Activated CD4-positive, alpha-beta T cell treated with anti-CD3 and anti-CD28 coated beads, Interleukin-2, amount 50 U/mL, for 1 hour (primary cell): ENCODE results near the gene TRNAU1AP.
A peak's percentile ranks its signal among the peaks of the same experiment; 100 is the strongest.
"Not testable (repeated sequence)": the region's sequence is repeated elsewhere in the genome, so short reads cannot be mapped to it uniquely, and the experiment has no call there.

Experiments used
- DNase-seq: peaks from one replicate; pipeline ENCODE4 v3.0.0-alpha.2; 2020

The TRNAU1AP gene

DNA sequence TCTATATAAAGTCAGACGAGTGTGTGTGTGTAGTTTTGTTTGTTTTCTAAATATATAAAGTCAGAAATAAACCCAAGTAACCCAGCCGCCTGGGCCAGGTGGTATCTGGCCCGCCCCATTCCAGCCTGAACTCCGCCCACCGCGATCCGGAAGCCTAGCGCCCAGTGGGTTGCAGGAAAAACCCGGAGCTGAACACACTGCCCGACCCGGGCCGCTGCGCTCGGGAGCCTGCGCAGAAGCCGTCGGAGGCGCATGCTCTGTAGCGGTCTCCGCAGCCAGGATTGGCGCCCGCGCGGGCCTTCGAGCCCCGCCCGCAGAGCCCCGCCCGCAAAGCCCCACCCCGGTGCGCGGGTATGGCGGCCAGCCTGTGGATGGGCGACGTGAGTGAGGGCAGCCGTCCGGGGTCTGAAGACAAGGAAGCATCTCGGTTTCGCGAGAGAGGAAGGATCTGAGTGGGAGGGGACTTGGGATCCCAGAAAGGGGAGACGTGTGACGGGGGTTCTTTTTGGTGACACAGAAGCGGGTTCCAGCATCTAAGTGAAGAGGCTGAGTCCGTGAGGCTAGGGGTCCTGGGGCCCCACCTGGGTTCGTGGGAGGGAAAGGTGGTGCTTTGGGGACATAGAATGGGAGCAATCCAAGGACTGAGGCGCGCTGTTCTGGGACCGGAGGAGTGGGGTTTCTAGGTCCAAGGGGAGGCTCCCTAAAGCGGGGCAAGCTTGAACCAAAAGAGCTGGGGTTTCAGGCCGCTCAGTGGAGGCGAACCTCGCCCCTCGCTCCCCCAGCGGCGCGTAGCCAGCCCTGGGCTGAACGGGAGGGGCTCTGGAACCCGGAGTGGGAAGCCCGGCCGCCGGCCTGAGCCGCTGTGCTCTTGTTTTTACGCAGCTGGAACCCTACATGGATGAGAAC is at the start of gene TRNAU1AP:
Gene TRNAU1AP (plus strand): TSS at position 328 of the 906 bp plus-strand sequence. CDS start 26 bp downstream, at position 354.
- peak; percentile 97 for DNase-seq

DNA sequence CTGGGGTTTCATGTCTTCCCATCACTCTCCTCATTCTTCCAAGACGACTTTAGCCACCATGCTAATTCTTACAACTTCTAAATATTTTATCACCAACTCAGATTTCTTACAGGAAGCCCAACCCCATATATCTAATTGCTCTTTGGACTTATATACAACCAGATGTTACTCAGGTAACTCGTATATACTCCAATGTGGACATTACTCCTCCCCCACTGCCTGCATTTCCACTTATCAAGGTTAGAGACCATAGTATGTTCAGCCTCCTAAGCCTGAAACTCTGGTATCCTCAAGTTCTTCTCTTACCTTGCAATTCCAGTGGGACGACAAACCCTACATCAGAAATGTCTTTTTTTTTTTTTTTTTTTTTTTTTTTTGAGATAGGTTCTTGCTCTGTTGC is 49.8 kb upstream of the TRNAU1AP start:
- DNase-seq: no peak

DNA sequence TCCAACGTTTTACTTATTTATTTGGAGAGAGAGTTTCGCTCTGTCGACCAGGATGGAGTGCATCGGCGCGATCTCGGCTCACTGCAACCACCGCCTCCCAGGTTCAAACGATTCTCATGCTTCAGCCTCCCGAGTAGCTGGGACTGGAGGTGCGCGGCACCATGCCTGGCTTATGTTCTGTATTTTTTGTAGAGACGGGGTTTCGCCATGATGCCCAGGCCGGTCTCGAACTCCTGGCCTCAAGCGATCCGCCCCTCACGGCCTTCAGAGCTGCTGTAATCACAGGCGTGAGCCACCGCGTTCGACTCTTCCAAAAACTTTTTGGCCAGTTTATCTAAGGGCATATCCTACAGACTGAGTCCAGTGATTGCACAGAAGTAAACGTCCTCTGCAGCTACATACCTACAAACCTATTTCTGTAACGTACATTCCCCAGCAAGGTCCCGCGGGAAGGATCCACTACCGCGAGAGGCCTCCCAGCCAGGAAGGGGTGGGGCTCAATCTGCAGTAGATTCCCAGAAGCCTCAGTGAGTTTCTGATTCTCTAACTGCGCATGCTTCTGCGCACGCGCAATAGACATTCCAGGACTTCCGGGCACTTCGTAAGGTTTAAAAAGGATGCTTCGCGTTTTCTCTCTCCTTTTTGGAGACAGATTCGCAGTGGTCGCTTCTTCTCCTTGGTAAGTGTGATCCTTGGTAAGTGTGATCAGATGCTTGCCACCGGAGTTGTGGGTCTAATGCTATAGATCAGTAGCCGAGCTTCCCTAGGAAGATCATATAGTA is 47.3 kb upstream of the TRNAU1AP start, which contains the start of gene RCC1:
Gene RCC1 (plus strand): TSS at position 638 of the 782 bp plus-strand sequence. CDS start 23,824 bp downstream, outside the sequence.
- DNase-seq: peak; percentile 92

DNA sequence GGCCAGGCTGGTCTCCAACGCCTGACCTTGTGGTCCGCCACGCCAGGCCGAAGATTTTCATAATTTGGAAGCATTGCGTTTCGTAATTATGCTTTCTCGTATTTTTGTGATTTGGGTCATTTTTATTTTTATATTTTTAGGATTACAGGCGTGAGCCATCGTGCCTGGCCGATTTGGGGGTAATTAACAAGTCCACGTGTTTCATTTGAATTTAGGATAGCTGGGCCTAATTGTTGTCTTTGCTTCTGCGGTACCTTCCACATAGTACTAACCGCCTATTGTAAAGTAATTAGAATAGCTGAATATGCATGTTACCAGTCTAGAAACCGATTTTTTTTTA is 46.0 kb upstream of the TRNAU1AP start:
- DNase-seq: no peak

DNA sequence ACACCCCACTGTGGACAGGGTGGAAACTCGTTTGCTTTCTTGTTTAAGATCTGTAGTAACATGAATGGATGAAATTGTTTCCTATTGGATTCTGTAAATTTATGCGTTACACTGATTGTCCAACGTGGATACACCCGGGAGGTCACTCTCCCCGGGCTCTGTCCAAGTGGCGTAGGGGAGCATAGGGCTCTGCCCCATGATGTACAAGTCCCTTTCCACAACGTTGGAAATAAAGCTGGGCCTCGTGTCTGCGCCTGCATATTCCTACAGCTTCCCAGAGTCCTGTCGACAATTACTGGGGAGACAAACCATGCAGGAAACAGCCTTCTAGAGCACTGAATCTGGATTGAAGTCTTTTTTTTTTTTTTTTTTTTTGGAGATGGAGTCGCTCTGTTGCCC is 45.6 kb upstream of the TRNAU1AP start:
- no peak for DNase-seq

DNA sequence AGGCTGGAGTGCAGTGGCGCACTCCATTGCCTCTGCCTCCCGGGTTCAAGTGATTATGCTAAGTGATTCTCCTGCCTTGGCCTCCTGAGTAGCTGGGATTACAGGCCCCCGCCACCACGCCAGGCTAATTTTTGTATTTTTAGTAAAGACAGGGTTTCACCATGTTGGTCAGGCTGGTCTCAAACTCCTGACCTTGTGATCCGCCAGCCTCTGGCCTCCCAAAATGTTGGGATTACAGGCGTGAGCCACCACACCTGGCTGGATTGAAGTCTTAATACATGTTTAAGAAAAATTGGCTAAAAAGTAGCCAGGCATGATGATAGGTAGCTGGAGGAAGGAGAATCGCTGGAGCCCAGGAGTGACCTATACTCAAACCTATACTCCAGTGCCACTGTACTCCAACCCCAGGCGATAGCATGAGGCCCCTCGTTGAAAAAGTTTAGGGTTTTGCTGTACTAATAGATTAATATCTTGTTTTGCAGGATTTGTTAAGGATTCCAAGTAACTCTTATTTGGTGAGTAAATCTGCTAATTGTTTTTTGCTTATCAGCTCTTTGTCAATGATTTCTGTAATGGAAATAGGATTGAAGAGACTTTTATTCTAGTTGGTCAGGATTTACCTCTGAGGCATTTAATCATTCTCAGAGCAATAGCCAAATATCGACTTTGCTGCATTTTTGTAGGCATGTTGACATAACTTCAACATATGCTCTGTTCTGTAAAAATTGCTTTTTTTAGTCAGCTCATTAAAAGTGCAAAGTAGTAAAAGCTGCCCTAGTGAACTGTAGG is 45.0 kb upstream of the TRNAU1AP start:
- DNase-seq: no peak

DNA sequence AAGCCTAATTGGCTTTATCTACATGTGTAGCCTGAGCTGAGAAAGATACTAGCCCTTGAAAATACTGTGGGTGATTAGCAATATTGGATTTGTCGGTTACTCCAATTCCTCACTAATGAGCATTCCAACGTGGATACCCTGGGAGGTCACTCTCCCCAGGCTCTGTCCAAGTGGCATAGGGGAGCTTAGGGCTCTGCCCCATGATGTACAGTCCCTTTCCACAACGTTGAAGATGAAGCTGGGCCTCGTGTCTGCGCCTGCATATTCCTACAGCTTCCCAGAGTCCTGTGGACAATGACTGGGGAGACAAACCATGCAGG is 44.5 kb upstream of the TRNAU1AP start:
- no peak for DNase-seq

DNA sequence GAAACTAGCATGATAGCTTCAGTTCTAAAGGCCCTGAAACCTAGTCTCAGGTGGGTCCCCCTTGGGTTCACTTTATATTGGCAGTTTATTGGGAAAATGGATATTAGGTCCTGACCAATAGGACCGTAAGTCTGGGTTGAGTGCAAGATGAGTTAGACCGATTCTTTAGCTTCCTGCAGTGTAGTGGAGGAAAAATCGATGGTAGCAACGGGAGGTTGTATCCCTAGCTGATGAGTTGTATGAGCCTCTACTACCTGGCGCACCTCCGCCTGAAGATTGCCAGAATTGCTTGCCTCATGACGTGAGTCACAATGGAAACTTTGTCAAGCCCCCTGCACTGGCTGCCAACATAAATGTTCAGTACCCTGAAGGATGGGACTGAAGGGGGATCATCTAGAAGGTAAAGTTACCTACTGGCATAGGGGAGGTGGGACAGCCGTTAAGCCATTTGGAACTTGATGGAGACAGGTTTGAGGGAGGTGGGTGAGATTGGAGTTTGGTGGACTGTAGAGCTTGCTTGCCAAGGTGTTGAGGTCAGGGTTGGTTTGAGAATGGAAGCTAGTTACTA is 43.1 kb upstream of the TRNAU1AP start:
- DNase-seq: peak; percentile 30

DNA sequence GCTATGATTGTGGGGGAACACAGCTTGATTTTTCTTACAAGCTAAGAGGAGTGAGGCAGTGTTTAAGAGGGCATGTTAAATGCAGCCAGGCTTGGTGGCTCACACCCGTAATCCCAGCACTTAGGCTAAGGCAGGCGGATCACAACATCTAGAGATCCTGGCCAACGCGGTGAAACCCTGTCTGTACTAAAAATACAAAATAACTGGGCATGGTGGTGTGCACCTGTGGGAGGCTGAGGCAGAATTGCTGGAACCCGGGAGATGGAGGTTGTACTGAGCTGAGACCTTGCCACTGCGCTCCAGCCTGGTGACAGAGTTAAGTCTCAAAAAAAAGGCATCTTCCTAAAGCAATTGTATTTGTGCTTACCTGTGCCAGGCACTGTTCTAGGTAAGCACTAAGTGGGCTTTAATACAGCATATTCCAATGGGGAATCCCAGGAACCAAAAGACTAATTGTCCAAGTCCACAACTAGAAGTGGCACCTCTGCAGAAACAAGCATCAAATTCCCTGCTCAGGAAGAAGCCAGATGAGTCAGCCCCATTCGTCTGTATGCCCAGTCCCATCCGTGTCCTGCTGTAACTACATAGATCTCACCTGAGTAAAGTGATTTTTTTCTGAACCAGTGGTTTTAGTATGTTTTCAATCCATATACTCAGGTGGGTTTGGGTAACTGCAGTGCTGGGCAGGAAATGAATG is 42.5 kb upstream of the TRNAU1AP start:
- DNase-seq: no peak

DNA sequence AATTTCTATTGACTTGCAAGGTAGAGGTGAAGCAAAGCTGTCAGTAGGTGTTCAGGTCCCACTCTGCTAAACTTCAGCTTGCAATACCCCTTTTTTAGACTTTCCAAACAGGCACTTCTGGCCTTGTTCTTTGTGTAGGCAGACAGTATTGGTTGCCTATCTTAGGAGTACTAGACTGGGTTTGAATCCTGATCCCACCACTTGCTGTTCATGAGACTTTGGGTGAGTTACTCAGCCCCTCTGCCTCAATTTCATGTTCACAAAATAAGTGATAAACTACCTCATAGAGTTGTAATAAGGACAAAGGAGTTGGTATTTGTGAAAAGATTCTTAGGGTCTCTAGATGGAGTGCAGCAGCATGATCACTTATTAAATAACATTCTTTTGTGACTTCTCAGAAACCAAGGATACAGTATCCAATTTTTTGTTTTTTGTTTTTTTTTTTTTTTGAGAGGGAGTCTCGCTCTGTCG is 41.9 kb upstream of the TRNAU1AP start:
- no peak for DNase-seq

DNA sequence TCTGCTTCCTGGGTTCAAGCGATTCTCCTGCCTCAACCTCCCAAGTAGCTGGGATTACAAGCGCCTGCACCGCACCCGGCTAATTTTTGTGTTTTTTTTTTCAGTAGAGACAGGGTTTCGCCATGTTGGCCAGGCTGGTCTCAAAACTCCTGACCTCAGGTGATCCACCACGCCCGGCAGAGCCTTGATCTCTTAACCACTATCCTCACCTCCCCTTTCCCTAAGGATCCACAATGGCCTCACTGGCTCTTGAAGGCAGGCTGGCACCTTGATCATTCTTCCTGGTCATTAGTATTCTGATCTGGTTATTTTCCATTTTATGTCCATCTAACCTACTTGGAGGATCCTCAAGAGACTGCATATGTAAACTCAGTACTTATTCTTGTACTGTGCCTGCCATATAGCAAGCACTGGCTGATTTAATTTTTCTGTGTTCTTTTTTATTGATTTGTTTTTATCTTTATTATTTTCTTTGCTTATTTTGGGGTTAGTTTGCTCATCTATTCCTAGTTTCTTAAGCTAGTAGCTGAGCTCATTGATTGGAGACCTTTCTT is 40.8 kb upstream of the TRNAU1AP start:
- no peak for DNase-seq

DNA sequence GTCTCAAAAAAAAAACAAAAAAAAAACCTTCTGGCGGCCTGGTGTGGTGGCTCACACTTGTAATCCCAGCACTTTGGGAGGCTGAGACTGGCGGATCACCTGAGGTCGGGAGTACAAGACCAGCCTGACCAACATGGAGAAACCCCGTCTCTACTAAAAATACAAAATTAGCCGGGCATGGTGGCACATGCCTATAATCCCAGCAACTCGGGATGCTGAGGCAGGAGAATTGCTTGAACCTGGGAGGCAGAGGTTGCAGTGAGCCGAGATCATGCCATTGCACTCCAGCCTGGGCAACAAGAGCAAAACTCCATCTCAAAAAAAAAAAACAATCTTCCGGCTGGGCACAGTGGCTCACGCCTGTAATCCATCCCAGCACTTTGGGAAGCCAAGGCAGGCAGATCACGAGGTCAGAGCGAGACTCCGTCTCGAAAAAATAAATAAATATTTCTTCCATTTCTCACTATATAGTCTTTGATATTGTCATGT is 38.4 kb upstream of the TRNAU1AP start:
- not testable (repeated sequence) for DNase-seq

DNA sequence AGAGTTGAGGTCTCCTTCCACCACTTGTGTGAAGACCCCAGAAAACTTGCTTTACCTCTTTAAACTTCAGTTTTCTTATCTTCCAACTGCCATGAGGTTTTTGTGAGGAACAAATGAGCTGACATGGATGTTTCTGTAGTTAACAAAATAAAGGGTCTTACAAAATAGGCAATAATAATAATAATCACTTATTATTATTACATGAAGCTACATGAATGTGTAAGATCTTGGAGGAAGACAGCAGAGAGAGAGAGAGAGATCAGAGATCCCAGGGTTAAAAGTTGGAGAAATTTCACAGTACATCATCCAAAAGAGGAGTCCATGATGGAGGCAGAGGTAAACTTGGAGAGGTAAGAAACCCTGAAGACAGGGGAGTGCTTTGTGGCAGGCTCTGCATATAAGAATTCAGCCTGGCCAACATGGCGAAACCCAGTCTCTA is 36.3 kb upstream of the TRNAU1AP start:
- DNase-seq: no peak

DNA sequence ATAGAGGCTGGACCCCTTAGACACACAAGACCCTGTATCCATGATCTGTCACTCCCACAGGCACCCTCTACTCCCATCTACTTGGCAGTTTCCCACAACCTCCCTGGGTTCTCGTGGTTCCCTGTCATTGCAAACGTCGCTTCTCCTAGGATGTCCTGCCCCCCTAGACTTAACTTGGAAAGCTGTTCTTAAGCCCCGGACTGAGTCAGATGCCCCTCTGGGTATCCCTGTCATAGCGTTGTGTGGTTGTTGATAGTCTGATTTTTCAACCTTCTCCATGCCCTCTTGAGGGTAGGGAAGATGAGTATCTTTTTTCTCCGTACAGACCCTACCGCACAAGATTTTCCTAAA is 35.3 kb upstream of the TRNAU1AP start:
- no peak for DNase-seq

DNA sequence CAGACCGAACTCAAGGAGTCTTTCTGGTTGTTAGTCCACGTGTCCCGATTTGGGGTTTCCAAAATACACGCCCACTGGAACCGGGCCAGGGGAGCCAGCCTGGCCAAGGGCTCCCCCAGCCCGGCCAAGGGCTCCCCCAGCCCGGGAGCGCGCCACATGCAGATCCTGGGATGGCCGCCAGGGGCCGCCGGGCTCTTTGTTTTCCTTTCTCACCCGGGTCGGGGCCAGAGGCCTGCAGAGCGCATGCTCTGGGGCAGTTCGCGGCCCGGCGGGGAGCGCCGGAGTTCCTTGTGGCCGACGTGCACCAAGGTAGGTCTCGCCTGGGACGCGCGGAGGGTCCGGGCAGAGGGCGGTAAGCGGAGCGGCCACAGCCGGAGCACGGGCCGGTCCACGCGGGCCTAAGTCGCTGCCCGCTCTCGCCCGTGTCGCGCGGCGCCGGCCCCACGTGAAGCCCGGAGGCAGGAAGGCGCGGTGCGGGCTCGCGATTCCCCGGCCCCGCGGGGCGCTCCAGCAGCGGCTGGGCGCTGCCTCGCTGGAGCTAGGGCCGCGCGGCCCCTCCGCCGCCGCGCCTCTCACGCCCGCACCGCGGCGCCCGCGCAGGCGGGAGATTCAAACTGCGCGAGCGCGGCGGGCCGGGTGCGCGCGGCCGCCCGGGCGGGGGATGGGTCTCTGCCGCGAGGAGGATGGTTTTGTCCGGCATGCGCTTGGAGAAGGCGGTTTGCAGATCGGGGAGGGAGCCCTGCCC is 34.7 kb upstream of the TRNAU1AP start:
- DNase-seq: peak; percentile 87

DNA sequence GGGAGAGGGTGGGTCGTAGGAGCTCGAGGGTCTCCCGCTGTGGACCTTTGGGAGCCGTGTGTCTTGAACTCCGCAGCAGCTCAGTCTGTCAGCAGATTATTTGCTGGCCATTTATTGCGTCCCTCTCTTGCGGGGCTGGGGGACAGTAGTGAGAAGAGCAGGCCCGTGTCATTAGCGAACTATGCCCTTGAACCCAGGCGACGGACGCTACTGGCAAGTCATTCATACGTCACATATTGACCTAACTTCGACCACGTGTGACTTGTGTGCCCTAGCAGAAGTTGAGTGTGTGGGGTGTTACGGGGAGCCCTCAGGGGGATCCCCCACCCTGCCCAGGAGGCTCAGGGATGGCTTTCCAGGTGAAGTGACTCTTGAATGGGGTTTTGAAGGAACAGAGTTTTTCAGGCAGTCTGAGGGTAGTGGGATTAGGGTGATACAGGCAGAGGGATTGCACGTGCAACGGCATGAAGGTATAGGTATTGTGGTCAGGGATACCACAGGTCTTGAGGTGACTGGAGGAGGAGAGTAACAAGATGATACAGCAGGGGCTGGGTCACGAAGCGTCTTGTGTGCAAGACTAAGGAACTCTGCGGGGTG is 34.0 kb upstream of the TRNAU1AP start:
- no peak for DNase-seq

DNA sequence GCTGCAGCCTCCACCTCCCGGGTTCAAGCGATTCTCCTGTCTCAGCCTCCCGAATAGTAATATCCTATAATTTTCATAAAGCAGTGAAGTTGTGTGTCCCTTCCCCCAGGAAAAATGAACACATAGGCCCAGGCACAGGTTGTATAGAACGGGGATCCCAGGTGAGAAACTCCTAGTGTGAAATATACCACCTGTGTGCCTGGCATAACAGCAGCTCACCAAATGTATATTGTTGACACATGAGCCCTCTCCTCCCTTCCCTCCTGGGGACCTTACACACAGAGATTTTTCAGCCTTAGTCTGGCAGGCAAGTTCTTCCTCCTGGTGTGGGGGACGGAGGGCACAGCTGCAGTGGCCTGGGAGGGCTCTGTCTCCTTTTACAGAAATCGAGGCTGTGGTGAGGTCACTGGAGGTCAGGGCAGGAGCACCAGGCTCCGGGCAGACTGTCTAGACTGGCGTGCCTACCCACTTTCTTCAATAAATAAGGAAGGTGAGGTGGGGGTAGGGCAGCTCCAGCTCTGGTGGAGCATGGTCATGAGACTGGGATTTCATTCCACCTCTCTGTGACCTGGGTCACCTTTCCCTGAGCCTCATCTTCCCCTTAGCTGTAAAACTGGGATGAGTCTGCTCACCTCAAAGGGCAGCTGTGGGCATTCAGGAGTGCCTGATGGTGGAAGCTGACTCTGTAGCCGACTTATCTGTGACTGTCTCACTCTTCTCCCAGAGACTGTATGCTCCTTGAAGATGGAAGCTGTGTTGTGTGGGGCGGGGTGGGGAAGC is 32.7 kb upstream of the TRNAU1AP start:
- no peak for DNase-seq

DNA sequence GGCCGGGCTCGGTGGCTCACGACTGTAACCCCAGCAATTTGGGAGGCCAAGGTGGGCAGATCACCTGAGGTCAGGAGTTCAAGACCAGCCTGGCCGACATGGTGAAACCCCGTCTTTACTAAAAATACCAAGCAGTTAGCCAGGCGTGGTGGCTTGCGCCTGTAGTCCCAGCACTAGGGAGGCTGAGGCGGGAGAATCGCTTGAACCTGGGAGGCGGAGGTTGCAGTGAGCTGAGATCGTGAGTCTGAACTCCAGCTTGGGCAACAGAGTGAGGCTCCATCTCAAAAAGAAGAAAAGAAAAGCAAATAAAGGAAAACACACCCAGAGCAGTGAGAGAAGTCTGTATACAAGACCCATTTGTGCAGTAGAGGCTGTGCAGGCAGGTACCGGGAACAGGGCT is 32.1 kb upstream of the TRNAU1AP start:
- not testable (repeated sequence) for DNase-seq

DNA sequence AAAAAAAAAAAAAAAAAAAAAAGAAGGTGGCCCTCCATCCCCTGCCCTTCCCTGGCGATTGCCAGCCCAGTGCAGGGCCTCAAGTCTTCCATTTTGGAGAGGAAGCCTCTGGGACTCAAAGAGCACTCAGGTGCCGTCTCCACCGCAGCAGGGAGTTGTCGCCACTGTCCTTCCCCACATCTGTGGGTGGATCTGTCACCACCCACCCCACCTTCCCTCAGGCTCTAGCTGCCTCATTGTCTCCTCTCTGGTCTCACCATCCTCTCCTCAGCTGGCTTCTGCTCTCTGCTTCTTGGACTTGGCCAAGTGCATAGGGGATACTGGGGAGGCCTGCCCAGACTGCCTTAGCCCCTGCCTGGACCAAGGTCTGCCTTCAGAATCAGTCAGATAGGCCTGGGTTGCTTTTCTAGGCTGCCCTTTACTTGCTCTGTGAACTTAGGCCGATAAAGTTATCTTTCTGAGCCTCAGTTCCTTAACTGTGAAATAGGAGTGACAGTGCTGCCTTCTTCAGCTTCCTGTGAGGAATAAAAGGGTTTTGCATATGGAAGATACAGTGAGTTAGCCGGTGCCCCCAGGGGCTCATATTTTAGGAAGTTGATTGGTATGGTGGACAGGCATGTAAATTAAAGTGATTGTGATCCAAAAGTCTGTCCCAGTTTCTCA is 31.3 kb upstream of the TRNAU1AP start:
- no peak for DNase-seq
